Stimulated activated naive CD4-positive, alpha-beta T cell treated with Interleukin-2 at 50 U/mL for 16 hours (primary cell): ENCODE measurements around the gene NELFCD.
A peak's percentile ranks its signal among the peaks of the same experiment; 100 is the strongest.
"Not testable (repeated sequence)": the region's sequence is repeated elsewhere in the genome, so short reads cannot be mapped to it uniquely, and the experiment has no call there.

Experiments
- DNase-seq: peaks from one replicate; lab custom pipeline; 2025; lab: John Stamatoyannopoulos, UW

The NELFCD gene

DNA sequence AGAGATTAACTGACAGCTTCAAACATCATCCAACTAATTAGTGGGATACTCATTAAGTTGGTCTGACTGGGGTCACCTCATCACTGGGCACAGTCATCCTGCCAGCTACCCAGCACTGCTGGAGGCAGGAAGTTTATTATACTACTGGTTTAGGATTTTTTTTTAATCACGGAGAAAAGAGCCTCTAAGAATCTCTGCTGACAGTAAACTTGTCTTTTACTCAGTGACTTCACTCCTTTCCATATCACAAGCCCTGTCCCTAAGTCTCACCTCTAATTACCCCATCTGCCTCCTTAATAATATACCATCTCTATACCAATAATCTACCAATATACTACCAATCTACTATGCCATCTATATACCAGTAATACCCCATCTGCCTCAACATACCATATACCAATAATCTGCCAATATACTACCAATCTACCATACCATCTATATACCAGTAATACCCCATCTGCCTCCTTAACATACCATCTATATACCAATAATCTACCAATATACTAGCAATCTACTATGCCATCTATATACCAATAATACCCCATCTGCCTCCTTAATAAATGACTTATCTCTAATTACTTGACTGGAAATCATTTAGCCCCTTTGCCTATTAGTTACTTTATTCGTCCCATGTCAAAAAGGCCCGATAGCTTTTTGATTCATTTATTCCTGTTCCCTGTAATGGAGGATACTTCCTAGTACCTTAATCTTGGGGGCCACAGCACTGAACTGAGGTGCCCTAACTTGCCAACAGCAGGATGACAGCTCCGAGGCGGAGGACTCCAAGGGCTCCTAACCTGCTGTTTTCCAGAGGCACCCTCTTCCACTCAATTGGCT lies 46.1 kb downstream of the NELFCD start:
- no peak for DNase-seq

GRCh38 chr20:59027741-59028320 lies 46.8 kb downstream of the NELFCD start:
- DNase-seq = no peak

DNA sequence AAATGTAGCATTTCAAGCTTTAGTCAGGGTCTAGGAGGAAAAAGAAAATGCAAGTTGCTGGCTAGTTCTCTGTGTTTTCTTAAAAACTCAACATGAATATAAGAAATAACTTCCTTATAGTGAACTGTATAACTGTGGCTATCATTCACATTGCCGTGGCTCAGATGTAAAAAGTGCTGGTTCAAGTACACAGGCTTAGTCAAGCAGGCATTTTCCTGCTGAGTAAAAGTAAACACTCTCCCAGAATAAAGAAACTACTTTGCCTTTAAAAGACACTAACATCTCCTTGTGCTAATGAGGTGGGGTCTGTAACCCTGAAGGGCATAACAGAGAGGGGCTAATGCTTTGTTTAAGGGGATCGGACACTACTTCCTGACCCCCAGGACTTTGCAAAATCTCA lies 47.8 kb downstream of the NELFCD start:
- DNase-seq = no peak

GRCh38 chr20:59030911-59031563 lies 50.0 kb downstream of the NELFCD start:
- no peak for DNase-seq

GRCh38 chr20:59031564-59032022 lies 50.5 kb downstream of the NELFCD start:
- peak; percentile 6 for DNase-seq

- peak; percentile 96 for DNase-seq
These were observed 51.1 kb downstream of the NELFCD start, which contains the start of gene ATP5F1E for GRCh38 chr20:59032023-59032712. ATP5F1E (minus strand) TSS chr20:59032335; CDS start chr20:59032251, 84 bp downstream.

- no peak for DNase-seq
These were observed 51.6 kb downstream of the NELFCD start for GRCh38 chr20:59032713-59033059.

- no peak for DNase-seq
These were observed 52.0 kb downstream of the NELFCD start for GRCh38 chr20:59033093-59033492.

DNA sequence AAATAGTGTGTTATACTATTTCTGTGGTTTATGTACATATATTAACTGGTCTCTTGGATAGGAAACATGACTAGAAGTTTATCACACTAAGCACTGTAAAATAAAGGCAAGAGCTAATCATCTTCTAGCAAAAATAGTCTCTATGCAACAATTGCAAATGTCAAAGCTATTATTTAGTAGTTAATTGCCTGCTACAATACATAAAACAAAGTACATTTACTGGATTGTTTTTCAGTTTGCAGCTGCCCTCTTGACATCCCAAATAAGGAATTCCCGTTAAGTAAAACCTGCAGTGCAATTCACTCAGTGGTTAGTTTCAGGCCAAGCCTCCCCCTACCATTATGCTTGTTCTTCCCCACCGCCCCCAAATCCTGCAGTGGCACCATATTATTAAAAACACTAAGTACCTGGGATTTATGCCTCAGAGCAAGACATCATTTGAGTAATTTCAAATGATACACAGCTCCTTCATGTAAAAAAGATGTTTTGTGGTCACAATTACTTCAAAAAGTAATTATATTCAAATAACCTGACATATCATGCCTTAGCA lies 52.6 kb downstream of the NELFCD start:
- DNase-seq = no peak

DNA sequence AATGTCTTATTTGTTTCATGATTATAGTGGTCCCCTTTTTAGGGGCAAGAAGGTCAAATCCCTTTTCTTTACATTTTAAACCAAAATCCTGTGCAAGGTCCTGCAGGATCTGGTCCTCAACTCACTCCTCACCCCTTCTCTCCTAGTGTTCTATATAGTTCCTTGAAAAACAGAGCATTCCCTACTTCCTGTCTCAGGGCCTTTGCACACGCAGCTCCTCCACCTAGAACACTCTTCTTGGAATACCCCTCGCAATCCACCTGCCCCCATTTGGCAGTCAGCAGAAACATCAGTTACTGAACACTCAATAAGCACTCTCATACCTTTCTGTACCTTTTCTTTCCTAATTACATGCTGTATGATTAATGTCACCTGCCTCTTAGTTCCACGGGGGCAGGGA lies 54.3 kb downstream of the NELFCD start:
- no peak for DNase-seq

- no peak for DNase-seq
These were observed 56.3 kb downstream of the NELFCD start for GRCh38 chr20:59037386-59037785.

DNA sequence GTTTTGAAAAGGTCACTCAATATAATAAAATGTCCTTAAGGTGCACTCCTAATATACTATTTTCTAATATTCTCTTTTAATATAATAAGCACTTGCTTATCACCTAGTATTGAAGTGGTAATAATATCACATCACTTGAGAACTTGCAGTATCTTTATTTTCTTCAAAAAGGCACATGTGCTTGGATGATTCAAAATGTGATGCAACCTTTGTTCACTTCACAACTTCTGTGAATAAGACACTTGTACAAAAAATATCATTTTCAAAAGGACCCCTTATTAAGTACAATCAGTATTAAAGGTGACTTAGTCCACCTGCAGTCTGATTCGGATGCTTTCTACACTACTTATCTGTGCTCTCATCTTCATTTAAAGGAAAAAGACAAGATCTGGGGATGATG lies 58.2 kb downstream of the NELFCD start:
- DNase-seq = no peak

GRCh38 chr20:59040667-59041066 lies 59.6 kb downstream of the NELFCD start:
- no peak for DNase-seq

GRCh38 chr20:59041487-59041886 lies 60.4 kb downstream of the NELFCD start:
- DNase-seq = not testable (repeated sequence)

- peak; percentile 46 for DNase-seq
These were observed 61.2 kb downstream of the NELFCD start, which contains the start of gene PRELID3B for GRCh38 chr20:59042151-59042795. PRELID3B (minus strand) TSS chr20:59042786; CDS start chr20:59042730, 56 bp downstream.

DNA sequence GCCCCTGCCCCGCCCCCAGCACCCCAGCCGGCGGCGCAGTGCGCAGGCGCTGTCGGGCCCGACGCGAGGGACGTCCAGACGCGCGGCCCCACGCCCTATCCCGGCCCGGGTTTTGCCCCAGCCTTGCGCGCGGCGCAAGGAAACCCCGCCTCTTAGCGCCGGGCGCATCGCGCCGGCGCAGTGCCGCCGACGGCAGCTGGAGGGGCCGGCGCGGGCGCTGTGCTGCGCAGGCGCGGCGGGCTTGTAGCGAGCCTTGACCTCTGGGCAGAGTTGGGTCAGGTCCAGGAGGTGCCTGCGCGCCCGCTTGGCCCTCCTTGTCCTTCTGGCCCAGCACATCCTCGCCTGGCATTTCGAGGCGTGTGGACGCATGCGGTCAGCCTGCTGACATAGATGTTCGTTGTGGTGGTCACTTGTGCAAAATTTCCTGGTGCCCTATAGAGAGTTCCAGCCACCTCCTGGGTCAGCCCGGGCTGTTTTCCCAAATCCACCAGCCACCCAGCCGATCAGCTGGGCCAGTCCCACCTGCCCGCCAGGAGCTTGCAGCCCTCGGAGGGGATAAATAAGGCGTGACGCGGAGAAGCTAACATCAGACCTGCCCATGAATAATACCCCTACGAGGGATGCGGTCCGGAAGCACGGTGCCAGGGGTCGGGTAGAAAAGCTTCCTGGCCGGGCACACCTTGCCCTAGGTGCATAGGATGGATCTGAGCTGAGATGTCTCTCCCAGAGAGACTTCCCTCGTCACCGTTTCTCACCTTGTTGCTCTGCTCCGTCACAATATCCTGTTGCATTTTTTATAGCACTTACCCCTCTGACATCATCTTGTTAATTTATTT lies 62.0 kb downstream of the NELFCD start:
- DNase-seq = peak; percentile 92

- peak; percentile 11 for DNase-seq
These were observed 62.6 kb downstream of the NELFCD start for GRCh38 chr20:59043698-59044097.

DNA sequence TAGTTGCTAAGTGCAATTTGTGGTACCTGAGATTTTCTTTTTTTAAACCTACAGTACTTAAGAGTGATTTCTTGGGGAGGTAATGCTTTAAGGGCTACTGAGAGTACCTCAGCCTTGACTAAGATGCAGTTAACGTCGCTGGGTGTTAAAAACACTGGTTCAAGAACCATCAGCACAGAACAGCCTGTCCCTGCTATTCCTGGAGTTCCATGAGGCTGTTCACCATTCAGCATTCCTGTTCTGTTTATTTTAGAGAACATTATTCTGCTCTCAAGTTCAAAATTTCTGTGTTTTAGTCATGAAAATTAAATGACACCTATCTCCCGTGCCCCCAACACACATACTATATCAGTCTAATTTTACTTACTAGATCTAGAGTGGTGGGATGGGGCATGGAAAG lies 63.2 kb downstream of the NELFCD start:
- DNase-seq = no peak
